ENCODE measurements around the gene OLR1.

- TF ChIP-seq CTCF (IDR thresholded peaks at IDR 0.05) (no peak), POLR2A (IDR thresholded peaks at IDR 0.05; ENCODE audit: low read depth) (no peak)
Measured at GRCh38 chr12:10191865-10192264, 19.9 kb upstream of the OLR1 start.

Measured in esophagus muscularis mucosa (tissue), 3 donors.